ENCODE data around the gene KCNH1. TPM values are rescaled to one million over a fixed set of nuclear protein-coding genes. Genes with fewer than 3 reads are reported as not detected.

The KCNH1 gene
- total and polyA plus RNA-seq, 10 of the 15 experiments (the other 5 are each of a cell fraction or from before 2014, with no cell fraction given), result 0.02 to 0.04 (median 0.04) TPM; not detected in 7

GRCh38 chr1:210741564-210741963 lies 392.4 kb downstream of the KCNH1 start (continued):
- no peak for TF ChIP-seq MLLT1 (IDR thresholded peaks at IDR 0.05)
- TF ChIP-seq EP300 (IDR thresholded peaks at IDR 0.05; ENCODE audit: borderline replicate concordance in 1 of 2, control insufficient read depth in 1 of 2, low read depth in 2 of 2, low read length in 2 of 2), result no peak
- TF ChIP-seq HSF1 (IDR thresholded peaks at IDR 0.05; ENCODE audit: low read depth, low read length), result no peak
- no peak for TF ChIP-seq BRCA1 (IDR thresholded peaks at IDR 0.05; ENCODE audit: low read depth, low read length)
- TF ChIP-seq ZNF24 (IDR thresholded peaks at IDR 0.05), result no peak

- 0% methylated on average over 1 of the region's 1 CpG for WGBS (ENCODE audit: insufficient coverage, insufficient replicate concordance, low lambda C conversion rate, missing lambda C conversion rate)
- H4K20me1 ChIP-seq (ENCODE audit: control insufficient read depth, insufficient read depth), result no peaks in the 10 kb centered on the region
- ATAC-seq (no peak), DNase-seq (ENCODE audit: low read depth, low spot score) (no peak), FAIRE-seq (no peak)
- ChIA-PET SMC1A (ENCODE audit: uncharacterized antibody, unreplicated experiment) (interaction anchor here (1.2 to 1.5 kb wide), 2 partner anchors 31 to 158 kb away, joined by 3 to 4 read pairs; no protein-coding TSS in a partner anchor), POLR2A (no interaction called here), RAD21 (ENCODE audit: unreplicated experiment) (no interaction called here), CTCF (interaction anchor here (1.0 kb wide), 1 partner anchor 11 kb away, joined by 3 read pairs; no protein-coding TSS in a partner anchor)
- no peak overlapping the region for H3K4me2 ChIP-seq (ENCODE audit: control insufficient read depth, insufficient read depth)
- TF ChIP-seq NBN (IDR thresholded peaks at IDR 0.05) (no peak), REST (IDR thresholded peaks at IDR 0.05; ENCODE audit: low read depth, low read length) (peak; percentile 75; the same call in 1 of the 2 replicates)
- in situ Hi-C loops (cut with MboI) (no loop called here), intact Hi-C loops (cut with micrococcal nuclease; ENCODE audit: unreplicated experiment) (no loop called here)
- H3K36me3 ChIP-seq (ENCODE audit: control insufficient read depth in 2 of 2, insufficient read depth in 2 of 2, low read length in 1 of 2), result no peaks in the 10 kb centered on the region
- H3K79me2 ChIP-seq (ENCODE audit: control insufficient read depth, insufficient read depth, low read length), result no peaks in the 10 kb centered on the region
- no peaks in the 10 kb centered on the region for H3K4me1 ChIP-seq (ENCODE audit: control insufficient read depth, insufficient read depth, low read length)
- H3K9ac ChIP-seq (ENCODE audit: control insufficient read depth, insufficient read depth, low read length), result no peak overlapping the region
- H3K9me3 ChIP-seq (replicated peaks; ENCODE audit: control insufficient read depth, insufficient read depth, low read length), result no peaks in the 10 kb centered on the region
- H3K4me3 ChIP-seq, result no peak overlapping the region
- H3K27ac ChIP-seq (ENCODE audit: control insufficient read depth, insufficient read depth), result no peak overlapping the region
- no peaks in the 10 kb centered on the region; a peak in 2 of 4 replicates for H3K27me3 ChIP-seq (replicated peaks in 1 of 2; ENCODE audit: control insufficient read depth in 2 of 2, insufficient read depth in 2 of 2, low read length in 1 of 2)
- BruUV-seq (replicated peaks), result no TSS peak
- H2AFZ ChIP-seq (ENCODE audit: control insufficient read depth, low read depth, low read length), result no peak overlapping the region
Observed at GRCh38 chr1:210739627-210740026, 394.3 kb downstream of the KCNH1 start.

Measured in GM12878 (cell line).